Stimulated activated CD8-positive, alpha-beta memory T cell treated with anti-CD3 and anti-CD28 coated beads, Interleukin-7, amount 100 ng/mL, for 4 hours (primary cell): Measurements from ENCODE around the gene SLC25A28.
A peak's percentile ranks its signal among the peaks of the same experiment; 100 is the strongest.
"Not testable (repeated sequence)": the region's sequence is repeated elsewhere in the genome, so short reads cannot be mapped to it uniquely, and the experiment has no call there.

Experiments
- DNase-seq, 2 donors: peaks; one replicate each; pipeline ENCODE4 v3.0.0-alpha.2; 2020; ENCODE audit warnings: low read depth in 2 of 2

The SLC25A28 gene

GRCh38 chr10:99628923-99629624, 8.8 kb upstream of the SLC25A28 start:
- no peak for DNase-seq

- DNase-seq: not testable (repeated sequence)
These were observed 4.9 kb upstream of the SLC25A28 start for GRCh38 chr10:99625124-99625523.

GRCh38 chr10:99623919-99624318, 3.7 kb upstream of the SLC25A28 start:
- DNase-seq: no peak

- DNase-seq: no peak
These were observed 1.4 kb upstream of the SLC25A28 start for GRCh38 chr10:99621454-99622251.

GRCh38 chr10:99620711-99621453, 643 bp upstream of the SLC25A28 start:
- DNase-seq: peak; percentile 74 to 88

GRCh38 chr10:99619090-99619800, 994 bp downstream of the SLC25A28 start:
- no peak for DNase-seq

GRCh38 chr10:99617696-99618095, 2.5 kb downstream of the SLC25A28 start:
- no peak for DNase-seq

GRCh38 chr10:99615426-99615825, 4.8 kb downstream of the SLC25A28 start:
- DNase-seq: no peak

GRCh38 chr10:99612167-99612831, 7.9 kb downstream of the SLC25A28 start:
- DNase-seq: no peak

GRCh38 chr10:99611326-99611725, 8.9 kb downstream of the SLC25A28 start:
- no peak for DNase-seq

GRCh38 chr10:99610221-99610620, 10.0 kb downstream of the SLC25A28 start:
- DNase-seq: no peak

- no peak for DNase-seq
These were observed 11.1 kb downstream of the SLC25A28 start for GRCh38 chr10:99609186-99609585.

GRCh38 chr10:99605351-99605750, 14.9 kb downstream of the SLC25A28 start:
- no peak for DNase-seq

- no peak for DNase-seq
These were observed 15.4 kb downstream of the SLC25A28 start for GRCh38 chr10:99604862-99605261.

GRCh38 chr10:99598781-99599509, 21.3 kb downstream of the SLC25A28 start:
- no peak for DNase-seq

- no peak for DNase-seq
These were observed 22.2 kb downstream of the SLC25A28 start for GRCh38 chr10:99598011-99598410.

GRCh38 chr10:99596708-99597107, 23.5 kb downstream of the SLC25A28 start:
- not testable (repeated sequence) for DNase-seq

- no peak for DNase-seq
These were observed 24.3 kb downstream of the SLC25A28 start for GRCh38 chr10:99595770-99596465.

GRCh38 chr10:99595236-99595635, 25.0 kb downstream of the SLC25A28 start:
- DNase-seq: no peak

GRCh38 chr10:99593312-99593711, 26.9 kb downstream of the SLC25A28 start:
- DNase-seq: no peak
